ENCODE data around the gene MRPL34.
"Not testable (repeated sequence)": the region's sequence is repeated elsewhere in the genome, so short reads cannot be mapped to it uniquely, and the experiment has no call there.

- TF ChIP-seq POLR2AphosphoS5 (IDR thresholded peaks at IDR 0.05; ENCODE audit: borderline replicate concordance, low read depth, low read length); EZH2 (IDR thresholded peaks at IDR 0.05): not testable (repeated sequence)
Observed at GRCh38 chr19:17295551-17295950, 10.1 kb upstream of the MRPL34 start.

Measured in SK-N-MC (cell line).